Measurements from ENCODE around the gene PIWIL1.

- no peak for TF ChIP-seq CTCF (IDR thresholded peaks at IDR 0.05)
- TF ChIP-seq POLR2A (IDR thresholded peaks at IDR 0.05), result no peak
Observed at GRCh38 chr12:130353081-130353480, 15.4 kb downstream of the PIWIL1 start.
